ENCODE measurements around the gene C13orf42.

- TF ChIP-seq POLR2AphosphoS5 (IDR thresholded peaks at IDR 0.05; ENCODE audit: borderline replicate concordance, low read depth, low read length) (no peak), EZH2 (IDR thresholded peaks at IDR 0.05) (no peak), FOXP2 (optimal IDR thresholded peaks at IDR 0.05; ENCODE audit: control extremely low read depth, extremely low read length, insufficient read depth) (no peak)
These were observed 42.6 kb downstream of the C13orf42 start for GRCh38 chr13:51068501-51068900.

Measured in SK-N-MC (cell line).